Endothelial cell (in vitro differentiated cells): ENCODE data around the gene SERPINF2. TPM values are rescaled to one million over a fixed set of nuclear protein-coding genes. Genes with fewer than 3 reads are reported as not detected.

ENCODE experiments used
- DNase-seq: peaks from one replicate; pipeline ENCODE4 v3.0.0; 2021; ENCODE audit warnings: low spot score
- H3K27ac Mint-ChIP-seq: one replicate; pipeline ENCODE4 v1.8.0; 2021; ENCODE audit warnings: mixed read lengths, inconsistent platforms; ENCODE audit not compliant: unreplicated experiment
- H3K27me3 Mint-ChIP-seq: one replicate; pipeline ENCODE4 v1.8.0; 2021; ENCODE audit warnings: mild to moderate bottlenecking, moderate library complexity, mixed read lengths, inconsistent platforms; ENCODE audit not compliant: unreplicated experiment
- H3K36me3 Mint-ChIP-seq: one replicate; pipeline ENCODE4 v1.8.0; 2021; ENCODE audit warnings: mild to moderate bottlenecking, low read depth, mixed read lengths, inconsistent platforms; ENCODE audit not compliant: unreplicated experiment
- H3K4me1 Mint-ChIP-seq: one replicate; pipeline ENCODE4 v1.8.0; 2021; ENCODE audit warnings: mild to moderate bottlenecking, mixed read lengths, inconsistent platforms; ENCODE audit not compliant: unreplicated experiment
- H3K4me3 Mint-ChIP-seq: one replicate; pipeline ENCODE4 v1.8.0; 2021; ENCODE audit warnings: mild to moderate bottlenecking, mixed read lengths, inconsistent platforms; ENCODE audit not compliant: unreplicated experiment
- H3K9me3 Mint-ChIP-seq: one replicate; pipeline ENCODE4 v1.8.0; 2021; ENCODE audit warnings: mixed read lengths, inconsistent platforms; ENCODE audit not compliant: unreplicated experiment
- total RNA-seq: library from RNA; stranded (reverse); fragmentation: NEBNext Ultra II Directional; extraction: Animal tissue kit (Norgen Biotek cat#: 25700); gene quantifications from one replicate; pipeline ENCODE4 v1.2.1, GENCODE V29; 2021; ENCODE audit not compliant: unreplicated experiment
- TF ChIP-seq, protein P1 (sequence below): fragments of 200-600 bp; sonication (generic); IDR thresholded peaks from one replicate; pipeline ENCODE4 v1.5.0; 2021; ENCODE audit warnings: antibody characterized with exemption; ENCODE audit not compliant: unreplicated experiment

Gene SERPINF2
- total RNA-seq, 1 donor from 2014 or later: 0.56 TPM

DNA sequence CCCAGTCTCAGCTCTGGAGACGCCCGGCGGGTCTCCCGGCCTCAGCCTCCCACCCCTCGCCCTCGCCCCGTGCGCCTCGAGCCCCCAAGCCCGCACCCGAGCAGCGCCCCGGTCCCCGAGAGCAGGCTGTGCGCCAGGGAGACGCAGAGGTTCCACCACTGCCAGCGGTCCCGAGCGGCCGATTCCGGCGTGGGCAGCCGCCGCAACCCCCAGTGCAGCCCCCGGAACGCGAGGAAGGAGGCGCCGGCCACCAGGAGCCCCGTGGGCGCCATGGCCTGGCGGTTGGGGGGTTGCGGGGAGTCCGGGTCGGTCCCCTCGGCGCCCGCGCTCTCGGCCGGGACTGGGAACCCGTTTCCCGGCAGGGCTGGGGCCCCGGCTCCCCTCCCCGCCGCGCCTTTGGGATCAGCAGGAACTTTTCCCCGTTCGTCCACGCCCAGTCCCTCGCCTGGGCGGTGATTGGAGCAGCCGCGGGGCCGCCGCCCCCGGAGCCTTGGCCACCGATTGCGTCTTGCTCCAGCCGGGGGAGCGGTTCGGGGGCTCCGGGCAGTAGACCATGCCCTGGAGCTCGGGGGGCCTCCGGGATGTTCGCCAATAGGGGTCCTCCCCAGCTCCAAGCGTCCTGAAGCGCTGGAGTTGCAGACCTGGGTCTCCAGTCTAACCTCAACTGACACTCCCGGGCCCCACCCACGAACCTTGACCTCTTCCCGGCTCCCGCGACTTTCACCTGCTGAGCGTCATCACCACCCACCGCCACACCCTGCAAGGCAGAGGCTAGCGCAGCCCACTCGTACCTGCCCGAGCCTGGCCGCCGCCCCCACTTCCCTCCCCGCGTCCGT lies 32.5 kb upstream of the SERPINF2 start, which contains the start of gene TLCD2:
TSS of gene TLCD2 (minus strand) at position 407 of the 836 bp plus-strand sequence. CDS start at position 272, 135 bp downstream.
- TF ChIP-seq, protein P1, sequence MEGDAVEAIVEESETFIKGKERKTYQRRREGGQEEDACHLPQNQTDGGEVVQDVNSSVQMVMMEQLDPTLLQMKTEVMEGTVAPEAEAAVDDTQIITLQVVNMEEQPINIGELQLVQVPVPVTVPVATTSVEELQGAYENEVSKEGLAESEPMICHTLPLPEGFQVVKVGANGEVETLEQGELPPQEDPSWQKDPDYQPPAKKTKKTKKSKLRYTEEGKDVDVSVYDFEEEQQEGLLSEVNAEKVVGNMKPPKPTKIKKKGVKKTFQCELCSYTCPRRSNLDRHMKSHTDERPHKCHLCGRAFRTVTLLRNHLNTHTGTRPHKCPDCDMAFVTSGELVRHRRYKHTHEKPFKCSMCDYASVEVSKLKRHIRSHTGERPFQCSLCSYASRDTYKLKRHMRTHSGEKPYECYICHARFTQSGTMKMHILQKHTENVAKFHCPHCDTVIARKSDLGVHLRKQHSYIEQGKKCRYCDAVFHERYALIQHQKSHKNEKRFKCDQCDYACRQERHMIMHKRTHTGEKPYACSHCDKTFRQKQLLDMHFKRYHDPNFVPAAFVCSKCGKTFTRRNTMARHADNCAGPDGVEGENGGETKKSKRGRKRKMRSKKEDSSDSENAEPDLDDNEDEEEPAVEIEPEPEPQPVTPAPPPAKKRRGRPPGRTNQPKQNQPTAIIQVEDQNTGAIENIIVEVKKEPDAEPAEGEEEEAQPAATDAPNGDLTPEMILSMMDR: no peak
- H3K4me1 Mint-ChIP-seq: peaks cover 25% of the 10 kb centered on the region
- peak within 1 kb of the TSS; percentile 82 for H3K4me3 Mint-ChIP-seq
- peaks cover 11% of the 10 kb centered on the region for H3K27me3 Mint-ChIP-seq
- no peak within 1 kb of the TSS for H3K27ac Mint-ChIP-seq
- H3K9me3 Mint-ChIP-seq: no peaks in the 10 kb centered on the region
- peak; percentile 53 for DNase-seq
- peaks cover 17% of the 10 kb centered on the region for H3K36me3 Mint-ChIP-seq

DNA sequence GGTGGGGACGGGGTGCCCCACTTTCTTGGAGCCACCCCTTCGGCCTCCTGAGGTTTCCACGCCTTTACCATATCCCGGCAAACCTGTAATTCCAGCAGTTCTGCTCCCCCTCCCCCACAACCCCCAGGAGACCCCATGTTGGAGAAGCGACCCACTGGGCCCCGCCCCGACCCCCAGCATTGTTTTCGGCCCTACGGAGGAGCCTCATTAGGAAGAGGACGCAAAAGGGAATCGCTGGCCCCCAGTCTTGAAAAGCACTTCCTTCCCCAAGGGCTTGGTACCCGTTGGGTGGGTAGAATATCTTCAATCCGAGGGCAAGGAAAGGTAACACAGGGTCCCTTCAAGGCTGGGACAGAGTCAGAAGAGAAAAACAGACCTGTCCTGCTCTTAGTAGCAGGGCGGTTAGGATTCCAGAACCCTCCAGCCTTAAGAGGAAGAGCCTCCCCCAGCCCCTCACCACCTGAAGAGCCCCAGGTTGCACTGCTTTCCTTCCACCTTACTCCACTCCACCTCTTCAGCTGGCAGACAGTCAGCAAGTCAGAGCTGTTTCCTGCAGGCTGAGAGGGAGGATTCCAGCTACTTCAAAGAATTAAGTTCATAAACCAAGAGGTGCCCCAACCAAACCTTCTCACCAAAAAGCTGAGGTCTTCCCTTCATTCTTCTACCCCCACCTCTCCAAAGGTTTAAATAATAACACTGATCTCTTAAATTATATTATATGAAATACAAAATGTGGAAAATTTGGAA lies 31.7 kb upstream of the SERPINF2 start:
- DNase-seq: no peak
- no peak overlapping the region for H3K27ac Mint-ChIP-seq
- peak overlapping the region; percentile 82 for H3K4me3 Mint-ChIP-seq

DNA sequence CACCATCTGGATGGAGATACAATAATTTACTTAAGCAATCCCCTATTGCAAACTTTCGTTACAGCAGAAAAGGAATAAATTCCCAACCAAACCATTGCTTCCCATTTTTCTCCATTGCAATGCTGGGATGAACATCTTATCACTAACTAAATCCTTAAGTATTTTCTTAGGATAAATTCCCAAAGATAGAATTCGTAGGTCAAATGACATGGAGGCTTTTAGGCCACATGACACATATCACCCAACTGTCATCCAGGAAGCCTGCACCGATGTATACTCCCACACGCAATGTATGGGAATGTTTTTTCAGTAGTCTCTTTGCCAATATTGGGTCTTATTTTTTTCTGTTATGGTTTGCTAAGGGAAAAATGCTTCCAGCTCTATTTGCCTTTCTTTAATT lies 30.9 kb upstream of the SERPINF2 start:
- no peak for DNase-seq
- H3K4me3 Mint-ChIP-seq: peak overlapping the region; percentile 82
- peaks cover 19% of the 10 kb centered on the region for H3K4me1 Mint-ChIP-seq
- TF ChIP-seq, protein P1: no peak
- H3K9me3 Mint-ChIP-seq: no peaks in the 10 kb centered on the region
- no peak overlapping the region for H3K27ac Mint-ChIP-seq
- H3K36me3 Mint-ChIP-seq: peaks cover 17% of the 10 kb centered on the region
- peaks cover 13% of the 10 kb centered on the region for H3K27me3 Mint-ChIP-seq

More for the DNA sequence above, 31.7 kb upstream of the SERPINF2 start:
- peaks cover 19% of the 10 kb centered on the region for H3K4me1 Mint-ChIP-seq
- TF ChIP-seq, protein P1: no peak
- H3K36me3 Mint-ChIP-seq: peaks cover 17% of the 10 kb centered on the region
- H3K9me3 Mint-ChIP-seq: no peaks in the 10 kb centered on the region
- H3K27me3 Mint-ChIP-seq: peaks cover 9% of the 10 kb centered on the region

DNA sequence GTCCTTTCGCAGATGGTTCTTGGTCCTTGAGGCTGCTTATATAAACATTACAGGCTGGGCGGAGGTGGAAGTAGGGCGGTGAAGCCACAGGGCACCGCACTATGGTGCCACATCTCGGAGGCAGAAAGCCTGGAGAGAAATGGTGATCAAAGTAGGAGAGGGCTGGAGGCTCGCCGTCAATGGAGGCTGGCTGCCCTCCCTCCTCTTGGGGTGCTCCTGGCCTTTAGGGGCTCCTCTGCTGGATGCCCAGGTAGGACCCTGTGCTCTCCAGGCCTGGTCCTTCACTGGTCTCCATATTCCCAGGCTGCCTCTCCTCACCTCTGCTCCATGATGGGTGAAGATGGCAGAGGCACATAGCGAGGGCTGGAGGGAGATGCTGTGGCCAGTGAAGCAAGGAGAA lies 30.4 kb upstream of the SERPINF2 start:
- TF ChIP-seq, protein P1: no peak
- H3K9me3 Mint-ChIP-seq: no peaks in the 10 kb centered on the region
- H3K4me3 Mint-ChIP-seq: peak overlapping the region; percentile 56
- no peak overlapping the region for H3K27ac Mint-ChIP-seq
- peaks cover 17% of the 10 kb centered on the region for H3K36me3 Mint-ChIP-seq
- DNase-seq: no peak
- H3K4me1 Mint-ChIP-seq: peaks cover 19% of the 10 kb centered on the region
- peaks cover 11% of the 10 kb centered on the region for H3K27me3 Mint-ChIP-seq
